HG03108 (cell line): Measurements from ENCODE around the gene C2CD5.
"Not testable (repeated sequence)": the region's sequence is repeated elsewhere in the genome, so short reads cannot be mapped to it uniquely, and the experiment has no call there.

Experiments
- ATAC-seq: cut with Tn5 transposase; IDR thresholded peaks from one replicate; pipeline ENCODE4 v1.9.1; 2021; ENCODE audit warnings: moderate library complexity; ENCODE audit not compliant: unreplicated experiment

The C2CD5 gene, protein sequence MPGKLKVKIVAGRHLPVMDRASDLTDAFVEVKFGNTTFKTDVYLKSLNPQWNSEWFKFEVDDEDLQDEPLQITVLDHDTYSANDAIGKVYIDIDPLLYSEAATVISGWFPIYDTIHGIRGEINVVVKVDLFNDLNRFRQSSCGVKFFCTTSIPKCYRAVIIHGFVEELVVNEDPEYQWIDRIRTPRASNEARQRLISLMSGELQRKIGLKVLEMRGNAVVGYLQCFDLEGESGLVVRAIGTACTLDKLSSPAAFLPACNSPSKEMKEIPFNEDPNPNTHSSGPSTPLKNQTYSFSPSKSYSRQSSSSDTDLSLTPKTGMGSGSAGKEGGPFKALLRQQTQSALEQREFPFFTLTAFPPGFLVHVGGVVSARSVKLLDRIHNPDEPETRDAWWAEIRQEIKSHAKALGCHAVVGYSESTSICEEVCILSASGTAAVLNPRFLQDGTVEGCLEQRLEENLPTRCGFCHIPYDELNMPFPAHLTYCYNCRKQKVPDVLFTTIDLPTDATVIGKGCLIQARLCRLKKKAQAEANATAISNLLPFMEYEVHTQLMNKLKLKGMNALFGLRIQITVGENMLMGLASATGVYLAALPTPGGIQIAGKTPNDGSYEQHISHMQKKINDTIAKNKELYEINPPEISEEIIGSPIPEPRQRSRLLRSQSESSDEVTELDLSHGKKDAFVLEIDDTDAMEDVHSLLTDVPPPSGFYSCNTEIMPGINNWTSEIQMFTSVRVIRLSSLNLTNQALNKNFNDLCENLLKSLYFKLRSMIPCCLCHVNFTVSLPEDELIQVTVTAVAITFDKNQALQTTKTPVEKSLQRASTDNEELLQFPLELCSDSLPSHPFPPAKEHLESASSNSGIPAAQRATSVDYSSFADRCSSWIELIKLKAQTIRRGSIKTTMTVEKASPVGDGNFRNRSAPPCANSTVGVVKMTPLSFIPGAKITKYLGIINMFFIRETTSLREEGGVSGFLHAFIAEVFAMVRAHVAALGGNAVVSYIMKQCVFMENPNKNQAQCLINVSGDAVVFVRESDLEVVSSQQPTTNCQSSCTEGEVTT

GRCh38 chr12:22544038-22544979, at the start of gene C2CD5:
TSS of gene C2CD5 (minus strand) at chr12:22544542. CDS start at chr12:22544150, 392 bp downstream.
- peak; percentile 69 for ATAC-seq

- ATAC-seq = no peak
Observed at GRCh38 chr12:22593864-22594263, 49.5 kb upstream of the C2CD5 start.

DNA sequence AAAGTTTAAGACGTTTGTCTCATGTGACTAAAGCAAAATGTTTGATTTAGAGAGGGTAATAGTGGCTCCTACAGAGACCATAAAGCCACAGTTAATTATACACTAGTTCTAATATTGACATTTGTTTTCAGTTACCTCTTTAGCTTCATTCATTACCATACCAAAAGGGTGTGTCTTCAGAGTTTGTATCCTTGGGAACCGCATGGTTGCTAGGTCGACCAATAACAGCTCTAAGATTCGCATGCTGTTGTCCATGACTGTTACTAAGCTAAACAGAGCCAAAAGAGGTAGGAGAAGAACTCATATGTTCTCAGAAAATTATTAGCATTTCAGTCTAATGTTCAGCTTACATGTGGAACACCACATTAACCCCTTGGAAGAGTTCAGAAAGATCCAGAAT, 44.5 kb upstream of the C2CD5 start:
- ATAC-seq = no peak

DNA sequence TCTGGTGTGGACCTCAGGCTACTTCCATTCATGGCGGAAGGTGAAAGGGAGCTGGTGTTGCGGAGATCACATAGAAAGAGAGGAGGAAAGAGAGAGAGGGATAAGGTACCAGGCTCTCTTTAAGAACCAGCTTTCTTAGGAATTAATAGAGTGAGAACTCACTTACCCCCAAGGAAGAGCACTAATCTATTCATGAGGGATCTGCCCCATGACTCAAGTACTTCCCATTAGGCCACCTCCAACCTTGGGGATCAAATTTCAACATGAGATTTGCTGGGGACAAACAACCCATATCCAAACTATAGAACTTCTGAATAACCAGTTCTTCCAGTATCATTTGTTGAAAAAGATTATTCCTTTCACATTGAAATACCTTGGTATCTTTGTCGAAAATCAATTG, 34.0 kb upstream of the C2CD5 start:
- ATAC-seq = no peak

GRCh38 chr12:22577667-22578066, 33.3 kb upstream of the C2CD5 start:
- ATAC-seq = no peak

DNA sequence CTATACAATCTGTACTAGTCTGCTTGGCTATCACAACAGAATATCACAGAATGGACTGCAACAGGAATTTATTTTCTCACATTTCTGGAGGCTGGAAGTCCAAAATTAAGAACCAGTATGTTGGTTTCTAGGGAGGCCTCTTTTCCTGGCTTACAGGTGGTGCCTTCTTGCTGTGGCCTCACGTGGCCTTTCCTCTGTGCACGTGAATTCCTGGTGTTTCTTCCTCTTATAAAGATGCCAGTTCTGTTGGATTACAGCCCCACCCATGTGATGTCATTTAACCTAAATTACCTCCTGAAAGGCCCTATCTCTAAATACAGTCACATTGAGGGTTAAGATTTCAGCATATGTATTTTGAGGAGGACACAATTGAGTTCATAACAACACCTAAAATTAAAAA, 32.1 kb upstream of the C2CD5 start:
- ATAC-seq = no peak

- ATAC-seq = no peak
Observed at GRCh38 chr12:22576065-22576464, 31.7 kb upstream of the C2CD5 start.

DNA sequence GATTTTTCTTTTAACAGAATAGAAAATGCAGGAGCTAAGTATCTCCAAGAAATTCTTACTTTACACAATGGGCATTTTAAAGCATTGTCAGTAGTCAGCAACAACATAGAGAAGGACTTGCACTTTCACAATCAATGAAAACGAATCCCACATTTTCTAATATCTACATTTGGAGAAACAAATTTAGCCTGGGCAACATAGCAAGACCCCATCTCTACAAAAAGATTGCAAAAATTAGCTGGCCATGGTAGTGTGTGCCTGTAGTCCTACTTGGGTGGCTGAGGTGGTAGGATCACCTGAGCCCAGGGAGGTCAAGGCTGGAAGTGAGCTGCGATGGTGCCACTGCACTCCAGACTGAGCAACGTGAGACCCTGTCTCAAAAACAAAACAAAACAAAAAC, 30.6 kb upstream of the C2CD5 start:
- ATAC-seq = no peak

GRCh38 chr12:22573181-22573580, 28.8 kb upstream of the C2CD5 start:
- no peak for ATAC-seq

DNA sequence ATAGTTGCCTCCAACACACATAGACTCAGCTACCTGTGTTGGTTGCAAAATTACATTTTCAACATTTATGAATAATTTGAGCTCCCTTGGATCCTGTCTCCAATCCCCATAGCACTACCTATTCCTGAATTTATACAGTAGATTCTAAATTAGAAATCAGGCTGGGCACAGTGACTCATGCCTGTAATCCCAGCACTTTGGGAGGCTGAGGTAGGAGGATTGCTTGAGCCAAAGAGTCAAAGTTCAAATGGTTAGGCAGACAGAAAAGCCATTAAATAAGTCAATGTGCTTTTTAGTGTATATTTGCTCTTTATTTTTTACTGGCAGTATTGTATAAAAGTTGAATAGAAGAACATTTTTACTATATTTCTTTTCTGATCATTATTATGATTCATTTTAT, 24.9 kb upstream of the C2CD5 start:
- ATAC-seq = no peak

GRCh38 chr12:22562036-22563028, 18.0 kb upstream of the C2CD5 start:
- no peak for ATAC-seq

GRCh38 chr12:22554750-22555149, 10.4 kb upstream of the C2CD5 start:
- ATAC-seq = not testable (repeated sequence)

DNA sequence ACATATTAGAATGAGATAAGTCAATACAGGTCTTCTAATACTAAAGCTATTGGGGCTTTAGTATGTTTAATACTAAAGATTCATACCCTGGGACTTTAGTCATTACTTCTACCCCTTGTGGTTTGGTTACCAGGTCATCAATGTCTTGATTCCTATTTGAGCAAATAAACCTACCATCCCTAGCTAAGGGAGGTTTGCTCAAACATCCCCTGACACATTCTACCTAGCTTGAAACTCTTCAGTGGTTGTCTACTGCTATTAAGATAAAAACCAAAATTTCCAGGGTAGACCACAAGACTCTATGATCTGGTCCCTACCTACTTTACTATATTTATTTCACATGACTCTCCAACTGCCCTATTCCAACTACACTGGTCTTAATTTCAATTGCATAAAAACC, 7.3 kb upstream of the C2CD5 start:
- ATAC-seq = no peak

- no peak for ATAC-seq
Observed at GRCh38 chr12:22545255-22545654, 913 bp upstream of the C2CD5 start.

DNA sequence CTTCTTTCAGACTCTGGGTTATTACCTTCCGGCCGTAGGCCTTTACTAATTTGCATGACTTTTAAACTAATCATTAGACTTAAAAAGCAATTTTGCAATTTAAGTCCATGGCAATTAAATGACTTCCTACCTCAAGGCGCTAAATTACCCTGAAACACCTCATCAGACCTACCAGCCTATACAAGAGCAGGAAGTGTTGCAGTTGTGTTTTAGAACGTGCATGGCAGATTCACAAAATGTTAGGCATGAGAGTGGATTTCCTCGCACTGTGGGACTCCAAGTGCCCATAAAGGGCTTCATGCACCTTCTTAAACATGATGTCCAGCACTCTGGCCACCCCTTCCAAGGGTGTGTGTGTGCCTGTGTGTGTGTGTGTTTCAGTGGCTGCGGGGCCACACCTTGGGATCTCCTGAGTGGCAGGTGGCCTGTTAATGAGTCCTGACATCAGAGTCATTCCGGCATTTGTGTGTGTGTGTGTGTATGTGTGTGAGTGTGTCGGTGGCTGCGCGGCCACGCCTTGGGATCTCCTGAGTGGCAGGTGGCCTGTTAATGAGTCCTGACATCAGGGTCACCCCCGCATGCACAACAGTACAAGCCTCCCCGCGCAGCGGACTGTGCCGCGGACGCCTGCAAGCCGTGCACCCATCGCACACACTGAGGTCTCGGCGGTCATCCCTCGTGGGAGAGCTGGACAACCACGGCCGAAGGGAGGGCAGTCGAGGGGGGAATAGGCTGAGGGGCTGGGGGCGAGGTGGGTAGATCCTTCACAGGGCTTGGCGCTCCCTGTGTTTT, 900 bp downstream of the C2CD5 start:
- ATAC-seq = peak; percentile 43

DNA sequence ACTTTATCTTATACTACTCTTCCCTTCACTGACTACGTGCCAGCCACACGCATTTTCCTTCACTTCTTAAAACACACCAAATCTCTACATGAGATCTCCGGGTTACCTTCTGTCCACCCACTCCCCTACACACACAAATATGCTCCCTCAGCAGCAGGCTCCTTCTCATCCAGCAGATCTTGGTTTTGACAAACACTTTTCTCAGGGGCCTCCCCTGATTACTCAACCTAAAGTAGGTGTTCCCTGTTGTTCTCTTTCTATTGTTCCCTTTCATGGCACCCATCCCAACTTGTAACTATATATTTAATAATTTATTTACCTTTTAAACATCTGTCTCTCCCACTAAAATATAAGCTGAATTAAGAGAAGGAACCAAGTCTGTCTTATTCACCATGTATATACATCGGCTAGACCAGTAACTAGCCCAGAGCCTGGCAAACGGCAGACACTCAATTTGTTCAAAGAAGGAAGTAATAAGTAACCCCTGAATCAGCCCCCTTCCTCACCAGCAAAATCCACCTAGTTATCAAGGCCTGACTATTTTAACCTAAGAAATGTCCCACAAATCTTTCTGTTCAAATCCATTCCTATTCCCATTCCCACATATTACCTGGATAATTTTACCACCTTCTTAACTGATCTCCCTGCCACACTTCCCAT, 2.7 kb downstream of the C2CD5 start:
- ATAC-seq = no peak

DNA sequence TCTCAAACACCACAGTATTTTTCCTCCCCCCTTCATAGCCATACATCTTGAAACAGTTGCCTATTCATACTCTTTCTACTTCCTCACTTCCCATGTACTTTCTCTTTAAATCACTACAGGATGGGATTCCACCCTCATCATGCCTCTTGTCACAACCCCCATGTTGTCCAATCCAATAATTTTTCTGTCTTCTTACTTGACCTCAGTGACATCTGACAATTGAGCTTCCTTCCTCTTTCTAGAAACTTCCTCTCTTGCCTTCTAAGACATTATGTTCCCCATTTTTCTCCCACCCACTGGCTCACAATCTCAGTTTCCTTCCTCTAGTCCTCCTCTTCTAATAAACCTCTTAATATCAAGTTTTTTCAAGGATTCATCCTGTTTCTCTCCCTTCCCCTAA, 5.3 kb downstream of the C2CD5 start:
- no peak for ATAC-seq

DNA sequence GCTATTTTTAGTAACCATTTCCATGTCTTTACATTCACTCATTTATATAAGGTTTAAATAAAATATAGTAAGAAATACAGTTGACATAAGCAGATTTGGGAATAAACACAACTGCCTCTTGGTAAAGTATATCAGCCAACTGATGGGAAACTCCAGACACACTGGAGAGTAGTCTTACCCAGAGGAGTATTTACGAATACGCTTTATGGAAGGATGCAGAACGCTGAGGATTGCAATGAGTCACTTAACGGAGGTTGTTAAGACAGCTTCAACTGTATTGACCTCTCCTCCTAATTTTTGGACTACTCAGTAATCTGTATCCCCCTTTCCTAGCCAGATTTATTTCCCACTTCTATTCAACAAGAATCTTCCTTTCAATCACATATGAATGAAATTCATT, 6.0 kb downstream of the C2CD5 start:
- ATAC-seq = no peak
